ENCODE data around the gene INO80. TPM values are rescaled to one million over a fixed set of nuclear protein-coding genes. Genes with fewer than 3 reads are reported as not detected.
"Not testable (repeated sequence)": the region's sequence is repeated elsewhere in the genome, so short reads cannot be mapped to it uniquely, and the experiment has no call there.

The INO80 gene
- total RNA-seq, 6 experiments from 2014 or later = 18.3 to 23.6 (median 19.4) TPM

GRCh38 chr15:41133454-41133853 lies 17.4 kb upstream of the INO80 start:
- Mint-ChIP-seq H3K36me3 (ENCODE audit: low read depth) (no peaks in the 10 kb centered on the region), H3K4me1 (ENCODE audit: low read depth) (no peaks in the 10 kb centered on the region), H3K27ac (no peak overlapping the region), H3K27me3 (ENCODE audit: insufficient read depth) (peaks cover 17% of the 10 kb centered on the region), H3K4me3 (no peak overlapping the region), H3K9me3 (peaks cover 3% of the 10 kb centered on the region; the same call in 1 of the 2 replicates)
- no peak for TF ChIP-seq CTCF (IDR thresholded peaks at IDR 0.05)
- no peak for DNase-seq

- H3K27me3 Mint-ChIP-seq (ENCODE audit: insufficient read depth) = peaks cover 17% of the 10 kb centered on the region
- not testable (repeated sequence) for H3K4me3 Mint-ChIP-seq; H3K36me3 Mint-ChIP-seq (ENCODE audit: low read depth); H3K9me3 Mint-ChIP-seq; H3K4me1 Mint-ChIP-seq (ENCODE audit: low read depth); H3K27ac Mint-ChIP-seq; DNase-seq
These were observed 16.0 kb upstream of the INO80 start for GRCh38 chr15:41132094-41132493.

GRCh38 chr15:41128174-41128902 lies 12.3 kb upstream of the INO80 start:
- Mint-ChIP-seq H3K4me1 (ENCODE audit: low read depth) (no peaks in the 10 kb centered on the region), H3K36me3 (ENCODE audit: low read depth) (no peaks in the 10 kb centered on the region), H3K9me3 (peaks cover 3% of the 10 kb centered on the region; the same call in 1 of the 2 replicates), H3K27ac (no peak overlapping the region), H3K27me3 (ENCODE audit: insufficient read depth) (peaks cover 17% of the 10 kb centered on the region), H3K4me3 (no peak overlapping the region)
- DNase-seq = no peak
- TF ChIP-seq CTCF (IDR thresholded peaks at IDR 0.05) = no peak

- H3K4me3 Mint-ChIP-seq = no peak overlapping the region
- peaks cover 6% of the 10 kb centered on the region for H3K27me3 Mint-ChIP-seq (ENCODE audit: insufficient read depth)
- no peaks in the 10 kb centered on the region for H3K9me3 Mint-ChIP-seq
- DNase-seq = no peak
- no peaks in the 10 kb centered on the region for H3K36me3 Mint-ChIP-seq (ENCODE audit: low read depth)
- H3K27ac Mint-ChIP-seq = no peak overlapping the region
- TF ChIP-seq CTCF (IDR thresholded peaks at IDR 0.05) = no peak
- no peaks in the 10 kb centered on the region for H3K4me1 Mint-ChIP-seq (ENCODE audit: low read depth)
These were observed 10.0 kb upstream of the INO80 start for GRCh38 chr15:41125931-41126642.

- H3K4me1 Mint-ChIP-seq (ENCODE audit: low read depth) = no peaks in the 10 kb centered on the region
- no peak overlapping the region for H3K4me3 Mint-ChIP-seq
- no peak for DNase-seq
- no peaks in the 10 kb centered on the region for H3K9me3 Mint-ChIP-seq
- peaks cover 6% of the 10 kb centered on the region for H3K27me3 Mint-ChIP-seq (ENCODE audit: insufficient read depth)
- H3K36me3 Mint-ChIP-seq (ENCODE audit: low read depth) = no peaks in the 10 kb centered on the region
- no peak for TF ChIP-seq CTCF (IDR thresholded peaks at IDR 0.05)
- H3K27ac Mint-ChIP-seq = no peak overlapping the region
These were observed 9.1 kb upstream of the INO80 start for GRCh38 chr15:41125063-41125669.

GRCh38 chr15:41124058-41124457 lies 8.0 kb upstream of the INO80 start:
- DNase-seq = no peak
- Mint-ChIP-seq H3K4me1 (ENCODE audit: low read depth) (no peaks in the 10 kb centered on the region), H3K9me3 (no peaks in the 10 kb centered on the region), H3K36me3 (ENCODE audit: low read depth) (no peaks in the 10 kb centered on the region), H3K27ac (no peak overlapping the region), H3K27me3 (ENCODE audit: insufficient read depth) (peaks cover 1% of the 10 kb centered on the region), H3K4me3 (no peak overlapping the region)
- no peak for TF ChIP-seq CTCF (IDR thresholded peaks at IDR 0.05)
